HG02884 (cell line): ENCODE measurements around the gene ZNF160.

Experiments
- ATAC-seq: cut with Tn5 transposase; IDR thresholded peaks from one replicate; pipeline ENCODE4 v1.9.1; 2021; ENCODE audit warnings: mild to moderate bottlenecking, moderate library complexity; ENCODE audit not compliant: unreplicated experiment

Gene ZNF160

GRCh38 chr19:53094754-53095575, 8.3 kb downstream of the ZNF160 start:
- no peak for ATAC-seq

GRCh38 chr19:53092723-53093122, 10.5 kb downstream of the ZNF160 start:
- no peak for ATAC-seq

GRCh38 chr19:53091413-53092254, 11.6 kb downstream of the ZNF160 start:
- ATAC-seq = no peak

- no peak for ATAC-seq
Measured at GRCh38 chr19:53088091-53088490, 15.1 kb downstream of the ZNF160 start.

- ATAC-seq = no peak
Measured at GRCh38 chr19:53086949-53087348, 16.3 kb downstream of the ZNF160 start.

GRCh38 chr19:53085496-53085895, 17.7 kb downstream of the ZNF160 start:
- no peak for ATAC-seq

GRCh38 chr19:53082929-53083328, 20.3 kb downstream of the ZNF160 start:
- ATAC-seq = no peak

GRCh38 chr19:53079313-53079924, 23.8 kb downstream of the ZNF160 start:
- ATAC-seq = no peak

- no peak for ATAC-seq
Measured at GRCh38 chr19:53078668-53079067, 24.6 kb downstream of the ZNF160 start.

GRCh38 chr19:53076984-53077383, 26.2 kb downstream of the ZNF160 start:
- no peak for ATAC-seq

- no peak for ATAC-seq
Measured at GRCh38 chr19:53068834-53069233, 34.4 kb downstream of the ZNF160 start.

- no peak for ATAC-seq
Measured at GRCh38 chr19:53068199-53068598, 35.0 kb downstream of the ZNF160 start.

GRCh38 chr19:53057904-53058580, 45.2 kb downstream of the ZNF160 start:
- no peak for ATAC-seq

GRCh38 chr19:53055117-53055516, 48.1 kb downstream of the ZNF160 start:
- no peak for ATAC-seq

GRCh38 chr19:53047379-53047778, 55.8 kb downstream of the ZNF160 start:
- ATAC-seq = no peak

GRCh38 chr19:53045536-53045935, 57.7 kb downstream of the ZNF160 start:
- ATAC-seq = no peak

GRCh38 chr19:53041366-53041765, 61.9 kb downstream of the ZNF160 start:
- ATAC-seq = no peak

- ATAC-seq = no peak
Measured at GRCh38 chr19:53037101-53038097, 65.8 kb downstream of the ZNF160 start.

- ATAC-seq = no peak
Measured at GRCh38 chr19:53034948-53035675, 68.1 kb downstream of the ZNF160 start.
